Measurements from ENCODE around the gene KCNN1. TPM values are rescaled to one million over a fixed set of nuclear protein-coding genes. Genes with fewer than 3 reads are reported as not detected.

KCNN1 gene
- total RNA-seq, 3 donors from 2014 or later, result 0.33 to 0.59 TPM; not detected in 1

DNA sequence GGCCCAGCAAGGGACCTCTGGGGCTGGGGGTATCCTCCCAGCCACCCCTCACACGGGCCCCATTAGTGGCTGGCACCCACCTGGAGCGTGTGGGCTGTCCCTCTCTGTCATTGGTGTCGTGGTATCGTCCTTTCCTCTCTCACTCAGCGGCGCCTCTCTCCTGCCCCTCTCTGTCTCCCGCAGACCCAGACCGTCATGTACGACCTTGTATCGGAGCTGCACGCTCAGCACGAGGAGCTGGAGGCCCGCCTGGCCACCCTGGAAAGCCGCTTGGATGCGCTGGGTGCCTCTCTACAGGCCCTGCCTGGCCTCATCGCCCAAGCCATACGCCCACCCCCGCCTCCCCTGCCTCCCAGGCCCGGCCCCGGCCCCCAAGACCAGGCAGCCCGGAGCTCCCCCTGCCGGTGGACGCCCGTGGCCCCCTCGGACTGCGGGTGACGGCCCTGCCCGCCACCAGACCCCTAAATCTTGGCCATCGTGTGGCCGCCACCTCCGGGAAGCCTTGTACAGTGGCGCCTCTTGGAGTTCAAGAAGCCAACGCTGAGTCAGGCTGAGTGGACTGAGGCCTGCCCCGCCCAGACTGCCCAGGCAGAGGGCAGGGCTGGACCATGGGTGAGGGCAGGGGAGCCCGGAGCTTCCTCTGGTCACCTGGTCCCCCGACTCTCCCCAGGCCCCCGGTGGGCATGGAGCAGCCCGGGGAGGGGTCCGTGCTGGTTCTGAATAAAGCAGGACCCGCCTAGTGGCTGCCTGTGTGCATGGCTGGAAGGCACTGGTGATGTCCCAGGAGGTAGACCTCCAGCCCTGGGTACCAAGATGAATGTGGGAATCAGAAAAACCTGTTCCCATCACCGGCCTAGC lies 31.3 kb downstream of the KCNN1 start:
- intact Hi-C loops (cut with DNase I; ENCODE audit: low total_unique reads), result loop anchor here (5.0 kb wide), 1 partner anchor 46 kb away; no protein-coding TSS in a partner anchor
- H3K27ac ChIP-seq, result no peak overlapping the region
- TF ChIP-seq POLR2AphosphoS5 (IDR thresholded peaks at IDR 0.05) (no peak), POLR2A (IDR thresholded peaks at IDR 0.05) (no peak), CTCF (IDR thresholded peaks at IDR 0.05) (no peak)
- no peaks in the 10 kb centered on the region for H3K27me3 ChIP-seq
- H3K9me3 ChIP-seq, result no peaks in the 10 kb centered on the region
- H3K4me3 ChIP-seq, result no peak overlapping the region
- DNase-seq (ENCODE audit: low spot score in 2 of 2), result no peak
- no peaks in the 10 kb centered on the region for H3K36me3 ChIP-seq
- no peaks in the 10 kb centered on the region for H3K4me1 ChIP-seq

DNA sequence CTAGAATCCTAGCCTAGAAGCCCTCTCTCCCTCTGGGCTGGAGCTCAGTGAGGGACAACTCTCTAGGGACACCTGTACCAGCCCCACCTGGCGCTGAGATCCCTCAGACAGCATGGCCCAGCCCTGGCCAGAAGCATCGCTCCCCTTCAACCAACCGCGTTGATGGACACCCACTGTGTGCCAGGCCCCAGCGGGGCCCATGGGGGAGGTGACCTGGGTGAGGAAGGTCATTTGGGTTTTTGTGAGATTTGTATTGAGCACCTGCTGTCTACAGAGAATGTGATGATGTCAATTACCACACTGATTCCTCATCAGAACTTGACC lies 31.9 kb downstream of the KCNN1 start:
- DNase-seq (ENCODE audit: low spot score in 2 of 2), result no peak
- Histone ChIP-seq H3K36me3 (no peaks in the 10 kb centered on the region), H3K4me3 (no peak overlapping the region), H3K27ac (no peak overlapping the region), H3K27me3 (no peaks in the 10 kb centered on the region), H3K4me1 (no peaks in the 10 kb centered on the region), H3K9me3 (no peaks in the 10 kb centered on the region)
- TF ChIP-seq CTCF (IDR thresholded peaks at IDR 0.05), result no peak
- TF ChIP-seq POLR2A (IDR thresholded peaks at IDR 0.05), result no peak
- TF ChIP-seq POLR2AphosphoS5 (IDR thresholded peaks at IDR 0.05), result no peak
- intact Hi-C loops (cut with DNase I; ENCODE audit: low total_unique reads), result loop anchor here (5.0 kb wide), 1 partner anchor 46 kb away; no protein-coding TSS in a partner anchor

DNA sequence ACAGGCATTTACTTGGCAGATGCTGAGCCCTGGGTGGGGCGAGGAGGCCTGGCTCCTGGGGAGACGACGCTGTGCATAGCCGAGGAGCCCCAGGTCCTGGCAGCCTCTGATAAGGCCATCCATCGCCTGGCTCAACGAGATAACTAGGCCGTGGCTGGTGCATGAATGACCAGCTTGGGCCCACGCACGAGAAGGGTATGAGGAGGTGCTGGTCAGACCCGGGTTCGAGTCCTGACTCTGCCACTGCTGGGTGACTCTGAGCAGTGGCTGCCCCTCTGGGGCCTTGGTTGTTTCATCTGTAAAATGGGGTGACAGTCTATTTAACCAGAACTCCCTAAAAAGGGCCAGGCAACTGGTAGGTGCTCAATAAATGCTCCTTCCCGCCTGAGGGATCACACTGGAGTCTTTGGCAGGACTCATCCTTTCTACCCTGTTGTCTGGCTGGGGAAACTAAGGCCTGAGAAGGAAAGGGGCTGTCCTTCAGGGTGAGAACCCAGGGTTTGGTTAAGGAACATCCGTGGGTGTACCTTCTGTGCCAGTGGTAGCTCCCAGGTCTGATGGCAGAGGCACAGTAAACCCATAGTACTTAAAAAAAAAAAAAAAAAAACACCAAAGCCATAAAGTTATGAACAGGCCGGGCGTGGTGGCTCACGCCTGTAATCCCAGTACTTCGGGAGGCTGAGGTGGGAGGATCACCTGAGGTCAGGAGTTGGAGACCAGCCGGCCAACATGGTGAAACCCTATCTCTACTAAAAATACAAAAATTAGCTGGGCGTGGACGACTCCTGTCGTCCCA lies 33.0 kb downstream of the KCNN1 start:
- no peaks in the 10 kb centered on the region for H3K4me1 ChIP-seq
- DNase-seq (ENCODE audit: low spot score in 2 of 2), result no peak
- intact Hi-C loops (cut with DNase I; ENCODE audit: low total_unique reads), result loop anchor here (5.0 kb wide), 1 partner anchor 48 kb away; no protein-coding TSS in a partner anchor
- TF ChIP-seq POLR2A (IDR thresholded peaks at IDR 0.05) (no peak), POLR2AphosphoS5 (IDR thresholded peaks at IDR 0.05) (no peak), CTCF (IDR thresholded peaks at IDR 0.05) (no peak)
- H3K36me3 ChIP-seq, result no peaks in the 10 kb centered on the region
- peak overlapping the region; percentile 90 for H3K27ac ChIP-seq
- H3K9me3 ChIP-seq, result no peaks in the 10 kb centered on the region
- H3K27me3 ChIP-seq, result no peaks in the 10 kb centered on the region
- no peak overlapping the region for H3K4me3 ChIP-seq

- TF ChIP-seq POLR2AphosphoS5 (IDR thresholded peaks at IDR 0.05) (no peak), CTCF (IDR thresholded peaks at IDR 0.05) (no peak), POLR2A (IDR thresholded peaks at IDR 0.05) (no peak)
- Histone ChIP-seq H3K9me3 (no peaks in the 10 kb centered on the region), H3K4me3 (peak overlapping the region; percentile 77 to 83 (median 80)), H3K4me1 (no peaks in the 10 kb centered on the region), H3K36me3 (no peaks in the 10 kb centered on the region), H3K27ac (peak overlapping the region; percentile 90), H3K27me3 (no peaks in the 10 kb centered on the region)
- DNase-seq (ENCODE audit: low spot score in 2 of 2), result no peak
- intact Hi-C loops (cut with DNase I; ENCODE audit: low total_unique reads), result no loop called here
Measured at GRCh38 chr19:18000480-18000914, 33.6 kb downstream of the KCNN1 start.

Data from breast epithelium (tissue), 4 donors.